Thymus (tissue), 11 donors: Measurements from ENCODE around the gene ITGAE. TPM values are rescaled to one million over a fixed set of nuclear protein-coding genes. Genes with fewer than 3 reads are reported as not detected.

Experiments
- DNase-seq, 9 donors: peaks; one replicate each; pipeline ENCODE4 v3.0.0-alpha.2; 2013; ENCODE audit warnings: low spot score in 9 of 9, low read depth in 6 of 9, missing footprints in 1 of 9
- H3K27ac ChIP-seq, 2 donors: one replicate each; pipeline ENCODE4 v1.5.1; 2013; ENCODE audit warnings: control low read depth in 1 of 2, low read depth in 1 of 2, low read length in 1 of 2, mild to moderate bottlenecking in 1 of 2, moderate library complexity in 1 of 2
- H3K27me3 ChIP-seq, 2 donors: one replicate each; pipeline ENCODE4 v1.5.1; 2013; ENCODE audit warnings: low read length in 1 of 2; ENCODE audit not compliant: control insufficient read depth in 2 of 2, insufficient read depth in 1 of 2
- H3K36me3 ChIP-seq, 2 donors: one replicate each; pipeline ENCODE4 v1.5.1; 2013; ENCODE audit warnings: low read length in 1 of 2, mild to moderate bottlenecking in 1 of 2, moderate library complexity in 1 of 2; ENCODE audit not compliant: control insufficient read depth in 2 of 2, insufficient read depth in 2 of 2
- H3K4me1 ChIP-seq, 2 donors: one replicate each; pipeline ENCODE4 v1.5.1; 2013; ENCODE audit warnings: low read length in 2 of 2; ENCODE audit not compliant: control insufficient read depth in 2 of 2, insufficient read depth in 2 of 2
- H3K4me3 ChIP-seq, 2 donors: one replicate each; pipeline ENCODE4 v1.5.1; 2013; ENCODE audit warnings: low read length in 2 of 2, control low read depth in 1 of 2, mild to moderate bottlenecking in 1 of 2
- H3K9me3 ChIP-seq, 2 donors: one replicate each; pipeline ENCODE4 v1.5.1; 2013; ENCODE audit warnings: low read length in 1 of 2, mild to moderate bottlenecking in 1 of 2; ENCODE audit not compliant: control insufficient read depth in 2 of 2, insufficient read depth in 1 of 2
- WGBS: extraction: QIAGEN DNeasy Blood & Tissue Kit; methylation state at CpG from one replicate; pipeline ENCODE4 v1.1.7; 2013; 5-methylcytosine and 5-hydroxymethylcytosine counted together
- polyA plus RNA-seq: library from polyadenylated mRNA; stranded (reverse); fragments of 200-250 nt; gene quantifications from one replicate; pipeline ENCODE4 v1.2.3, GENCODE V29; 2013
- total RNA-seq: library from RNA; stranded (reverse); fragments of 120-200 nt; gene quantifications from one replicate; pipeline ENCODE4 v1.2.4, GENCODE V29; 2013
- donor health status: healthy.

The ITGAE gene
- total and polyA plus RNA-seq, 2 donors, result 129 to 170 TPM

- H3K36me3 ChIP-seq, result peaks cover 0 to 3% of the 10 kb centered on the region in 2 donors
- H3K9me3 ChIP-seq, result peaks cover 0 to 14% of the 10 kb centered on the region in 2 donors
- 96% methylated on average over 18 of the region's 18 CpGs for WGBS
- H3K27me3 ChIP-seq, result no peaks in the 10 kb centered on the region
- H3K4me1 ChIP-seq, result peaks cover 28 to 84% of the 10 kb centered on the region in 2 donors
- no peak overlapping the region for H3K4me3 ChIP-seq
- DNase-seq, result no peak
- H3K27ac ChIP-seq, result peak overlapping the region; percentile 73 to 88
These were observed 46.9 kb downstream of the ITGAE start for GRCh38 chr17:3754066-3754457.

GRCh38 chr17:3753624-3754023 is 47.4 kb downstream of the ITGAE start:
- Histone ChIP-seq H3K9me3 (peaks cover 0 to 13% of the 10 kb centered on the region in 2 donors), H3K36me3 (peaks cover 0 to 2% of the 10 kb centered on the region in 2 donors), H3K27ac (peak overlapping the region; percentile 73 to 88), H3K4me1 (peaks cover 31 to 88% of the 10 kb centered on the region in 2 donors), H3K4me3 (no peak overlapping the region), H3K27me3 (no peaks in the 10 kb centered on the region)
- WGBS, result 83% methylated on average over 12 of the region's 12 CpGs
- DNase-seq, result peak in 1 of 9 donors; percentile 52

- Histone ChIP-seq H3K4me1 (peaks cover 32 to 93% of the 10 kb centered on the region in 2 donors), H3K4me3 (peak overlapping the region in 1 of 2 donors; percentile 45), H3K27ac (peak overlapping the region; percentile 58 to 88), H3K9me3 (peaks cover 0 to 13% of the 10 kb centered on the region in 2 donors), H3K27me3 (no peaks in the 10 kb centered on the region), H3K36me3 (peaks cover 0 to 2% of the 10 kb centered on the region in 2 donors)
- WGBS, result 98% methylated on average over 15 of the region's 15 CpGs
- DNase-seq, result no peak
These were observed 49.2 kb downstream of the ITGAE start for GRCh38 chr17:3751836-3752235.

- peaks cover 0 to 13% of the 10 kb centered on the region in 2 donors for H3K9me3 ChIP-seq
- peak overlapping the region; percentile 10 to 45 for H3K4me3 ChIP-seq
- peaks cover 0 to 2% of the 10 kb centered on the region in 2 donors for H3K36me3 ChIP-seq
- peaks cover 32 to 87% of the 10 kb centered on the region in 2 donors for H3K4me1 ChIP-seq
- no peaks in the 10 kb centered on the region for H3K27me3 ChIP-seq
- 27% methylated on average over 8 of the region's 8 CpGs for WGBS
- peak overlapping the region; percentile 67 to 88 for H3K27ac ChIP-seq
- peak in 6 of 9 donors; percentile 71 to 92 (median 78) for DNase-seq
These were observed 50.1 kb downstream of the ITGAE start for GRCh38 chr17:3750926-3751325.

GRCh38 chr17:3750296-3750695 is 50.7 kb downstream of the ITGAE start:
- peaks cover 32 to 87% of the 10 kb centered on the region in 2 donors for H3K4me1 ChIP-seq
- peak overlapping the region; percentile 67 to 88 for H3K27ac ChIP-seq
- DNase-seq, result no peak
- H3K36me3 ChIP-seq, result peaks cover 0 to 2% of the 10 kb centered on the region in 2 donors
- no peaks in the 10 kb centered on the region for H3K27me3 ChIP-seq
- H3K9me3 ChIP-seq, result peaks cover 0 to 10% of the 10 kb centered on the region in 2 donors
- no peak overlapping the region for H3K4me3 ChIP-seq
- WGBS, result 91% methylated on average over 17 of the region's 17 CpGs

GRCh38 chr17:3748576-3748975 is 52.4 kb downstream of the ITGAE start:
- WGBS, result 96% methylated on average over 7 of the region's 7 CpGs
- Histone ChIP-seq H3K27ac (peak overlapping the region in 1 of 2 donors; percentile 2), H3K27me3 (no peaks in the 10 kb centered on the region), H3K36me3 (peaks cover 0 to 6% of the 10 kb centered on the region in 2 donors), H3K4me3 (no peak overlapping the region), H3K4me1 (peaks cover 31 to 82% of the 10 kb centered on the region in 2 donors), H3K9me3 (peaks cover 0 to 5% of the 10 kb centered on the region in 2 donors)
- DNase-seq, result no peak

DNA sequence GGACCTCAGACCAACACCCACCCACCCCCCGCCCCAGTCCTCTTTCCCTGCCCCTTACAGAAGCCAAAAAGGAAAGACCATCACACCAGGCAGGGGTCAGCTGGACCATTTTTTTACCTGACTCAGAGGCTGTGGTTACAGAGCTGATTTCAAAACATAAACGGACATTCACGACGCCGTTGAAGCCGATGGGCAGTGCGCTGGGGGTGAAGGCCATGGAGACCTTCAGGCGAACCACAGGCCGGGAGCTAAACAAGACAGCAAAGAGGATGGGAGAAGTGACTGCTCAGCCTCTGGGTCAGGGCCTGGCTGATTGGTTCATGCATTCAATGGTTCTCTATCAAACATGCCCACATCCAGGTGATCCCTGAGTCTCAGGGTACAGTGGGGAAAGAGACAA is 53.2 kb downstream of the ITGAE start:
- peaks cover 0 to 10% of the 10 kb centered on the region in 2 donors for H3K36me3 ChIP-seq
- peaks cover 0 to 9% of the 10 kb centered on the region in 2 donors for H3K9me3 ChIP-seq
- peaks cover 35 to 82% of the 10 kb centered on the region in 2 donors for H3K4me1 ChIP-seq
- H3K27ac ChIP-seq, result no peak overlapping the region
- H3K4me3 ChIP-seq, result no peak overlapping the region
- WGBS, result 98% methylated on average over 9 of the region's 9 CpGs
- no peaks in the 10 kb centered on the region for H3K27me3 ChIP-seq
- no peak for DNase-seq

GRCh38 chr17:3745071-3745470 is 55.9 kb downstream of the ITGAE start:
- Histone ChIP-seq H3K27ac (no peak overlapping the region), H3K4me1 (peaks cover 31 to 78% of the 10 kb centered on the region in 2 donors), H3K9me3 (peaks cover 0 to 16% of the 10 kb centered on the region in 2 donors), H3K27me3 (no peaks in the 10 kb centered on the region), H3K36me3 (peaks cover 0 to 11% of the 10 kb centered on the region in 2 donors), H3K4me3 (no peak overlapping the region)
- DNase-seq, result no peak
- WGBS, result 96% methylated on average over 10 of the region's 10 CpGs

DNA sequence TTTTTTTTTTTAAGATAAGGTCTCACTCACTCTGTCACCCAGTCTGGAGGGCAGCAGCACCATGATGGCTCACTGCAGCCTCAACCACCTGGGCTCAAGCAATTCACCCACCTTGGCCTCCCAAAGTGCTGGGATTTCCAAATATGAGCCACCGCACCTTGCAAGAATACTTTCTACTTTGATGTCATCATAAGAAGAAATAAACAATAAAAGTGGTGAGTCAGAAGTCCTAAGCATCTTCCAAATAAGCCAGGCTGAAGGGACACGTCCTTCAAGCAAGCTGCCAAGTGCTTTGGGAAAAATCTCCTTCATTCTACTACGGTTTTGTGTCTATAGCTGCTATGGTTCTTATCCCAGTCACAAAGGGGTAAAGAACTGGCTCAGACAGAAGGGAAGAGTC is 57.0 kb downstream of the ITGAE start:
- DNase-seq, result peak in 1 of 9 donors; percentile 62
- peaks cover 0 to 20% of the 10 kb centered on the region in 2 donors for H3K9me3 ChIP-seq
- H3K27me3 ChIP-seq, result no peaks in the 10 kb centered on the region
- WGBS, result 74% methylated on average over 3 of the region's 3 CpGs
- peaks cover 0 to 10% of the 10 kb centered on the region in 2 donors for H3K36me3 ChIP-seq
- peaks cover 39 to 78% of the 10 kb centered on the region in 2 donors for H3K4me1 ChIP-seq
- no peak overlapping the region for H3K4me3 ChIP-seq
- H3K27ac ChIP-seq, result peak overlapping the region; percentile 62 to 93
